Measurements from ENCODE around the gene PPP1R2.
"Not testable (repeated sequence)": the region's sequence is repeated elsewhere in the genome, so short reads cannot be mapped to it uniquely, and the experiment has no call there.

Gene PPP1R2

GRCh38 chr3:195475614-195476013, 67.5 kb downstream of the PPP1R2 start:
- Histone ChIP-seq H3K36me3 (ENCODE audit: control insufficient read depth in 1 of 2, insufficient read depth in 2 of 2, low read length in 2 of 2) (no peaks in the 10 kb centered on the region), H3K27me3 (ENCODE audit: low read depth, low read length) (no peaks in the 10 kb centered on the region), H3K4me3 (ENCODE audit: low read depth in 1 of 2, low read length in 2 of 2) (no peak overlapping the region), H3K9me3 (ENCODE audit: control insufficient read depth in 1 of 2, low read length in 2 of 2) (no peaks in the 10 kb centered on the region), H3K27ac (ENCODE audit: low read length) (no peak overlapping the region), H3K4me1 (ENCODE audit: control insufficient read depth in 1 of 2, insufficient read depth in 2 of 2, low read length in 2 of 2) (no peaks in the 10 kb centered on the region)

- H3K27me3 ChIP-seq (ENCODE audit: low read depth, low read length); H3K36me3 ChIP-seq (ENCODE audit: control insufficient read depth in 1 of 2, insufficient read depth in 2 of 2, low read length in 2 of 2); H3K9me3 ChIP-seq (ENCODE audit: control insufficient read depth in 1 of 2, low read length in 2 of 2); H3K4me3 ChIP-seq (ENCODE audit: low read depth in 1 of 2, low read length in 2 of 2); H3K27ac ChIP-seq (ENCODE audit: low read length); H3K4me1 ChIP-seq (ENCODE audit: control insufficient read depth in 1 of 2, insufficient read depth in 2 of 2, low read length in 2 of 2): not testable (repeated sequence)
Observed at GRCh38 chr3:195475116-195475515, 68.0 kb downstream of the PPP1R2 start.

GRCh38 chr3:195468841-195469240, 74.3 kb downstream of the PPP1R2 start:
- Histone ChIP-seq H3K4me3 (ENCODE audit: low read depth in 1 of 2, low read length in 2 of 2) (no peak overlapping the region), H3K27me3 (ENCODE audit: low read depth, low read length) (no peaks in the 10 kb centered on the region), H3K4me1 (ENCODE audit: control insufficient read depth in 1 of 2, insufficient read depth in 2 of 2, low read length in 2 of 2) (no peaks in the 10 kb centered on the region), H3K27ac (ENCODE audit: low read length) (no peak overlapping the region), H3K9me3 (ENCODE audit: control insufficient read depth in 1 of 2, low read length in 2 of 2) (no peaks in the 10 kb centered on the region), H3K36me3 (ENCODE audit: control insufficient read depth in 1 of 2, insufficient read depth in 2 of 2, low read length in 2 of 2) (no peaks in the 10 kb centered on the region)

GRCh38 chr3:195468391-195468776, 74.7 kb downstream of the PPP1R2 start:
- Histone ChIP-seq H3K27ac (ENCODE audit: low read length) (no peak overlapping the region), H3K4me3 (ENCODE audit: low read depth in 1 of 2, low read length in 2 of 2) (no peak overlapping the region), H3K4me1 (ENCODE audit: control insufficient read depth in 1 of 2, insufficient read depth in 2 of 2, low read length in 2 of 2) (no peaks in the 10 kb centered on the region), H3K9me3 (ENCODE audit: control insufficient read depth in 1 of 2, low read length in 2 of 2) (no peaks in the 10 kb centered on the region), H3K27me3 (ENCODE audit: low read depth, low read length) (no peaks in the 10 kb centered on the region), H3K36me3 (ENCODE audit: control insufficient read depth in 1 of 2, insufficient read depth in 2 of 2, low read length in 2 of 2) (no peaks in the 10 kb centered on the region)

GRCh38 chr3:195467641-195468390, 75.3 kb downstream of the PPP1R2 start:
- Histone ChIP-seq H3K27me3 (ENCODE audit: low read depth, low read length) (no peaks in the 10 kb centered on the region), H3K4me3 (ENCODE audit: low read depth in 1 of 2, low read length in 2 of 2) (no peak overlapping the region), H3K27ac (ENCODE audit: low read length) (no peak overlapping the region), H3K36me3 (ENCODE audit: control insufficient read depth in 1 of 2, insufficient read depth in 2 of 2, low read length in 2 of 2) (no peaks in the 10 kb centered on the region), H3K4me1 (ENCODE audit: control insufficient read depth in 1 of 2, insufficient read depth in 2 of 2, low read length in 2 of 2) (no peaks in the 10 kb centered on the region), H3K9me3 (ENCODE audit: control insufficient read depth in 1 of 2, low read length in 2 of 2) (no peaks in the 10 kb centered on the region)

- no peaks in the 10 kb centered on the region for H3K27me3 ChIP-seq (ENCODE audit: low read depth, low read length)
- no peaks in the 10 kb centered on the region for H3K36me3 ChIP-seq (ENCODE audit: control insufficient read depth in 1 of 2, insufficient read depth in 2 of 2, low read length in 2 of 2)
- H3K9me3 ChIP-seq (ENCODE audit: control insufficient read depth in 1 of 2, low read length in 2 of 2), result no peaks in the 10 kb centered on the region
- no peak overlapping the region for H3K4me3 ChIP-seq (ENCODE audit: low read depth in 1 of 2, low read length in 2 of 2)
- no peaks in the 10 kb centered on the region for H3K4me1 ChIP-seq (ENCODE audit: control insufficient read depth in 1 of 2, insufficient read depth in 2 of 2, low read length in 2 of 2)
- no peak overlapping the region for H3K27ac ChIP-seq (ENCODE audit: low read length)
Observed at GRCh38 chr3:195466251-195466650, 76.9 kb downstream of the PPP1R2 start.

All from muscle layer of duodenum (tissue), 2 donors.